HG03159 (cell line): ENCODE measurements around the gene NMU.
"Not testable (repeated sequence)": the region's sequence is repeated elsewhere in the genome, so short reads cannot be mapped to it uniquely, and the experiment has no call there.

ENCODE experiments used
- ATAC-seq: cut with Tn5 transposase; IDR thresholded peaks from one replicate; pipeline ENCODE4 v1.9.1; 2021; ENCODE audit warnings: mild to moderate bottlenecking, moderate library complexity; ENCODE audit not compliant: unreplicated experiment

NMU gene

DNA sequence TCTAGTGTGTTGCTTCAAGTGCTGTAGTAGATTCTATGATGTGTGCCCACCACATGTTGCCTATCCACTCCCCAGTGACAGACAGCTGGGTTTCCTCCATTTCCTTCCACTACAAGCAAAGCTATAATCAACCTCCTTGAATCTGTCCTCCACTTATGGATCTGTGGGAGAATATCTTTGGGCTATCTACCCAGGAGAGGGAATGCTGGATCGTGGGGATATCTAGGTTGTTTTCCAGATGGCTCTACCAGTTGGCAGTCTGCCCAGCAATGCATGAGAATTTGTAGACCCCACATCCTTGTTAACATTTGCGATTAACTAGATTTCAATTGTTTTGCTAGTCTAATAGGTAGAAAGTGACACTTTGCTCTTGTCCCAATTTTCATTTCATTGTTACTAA is 10.3 kb downstream of the NMU start:
- ATAC-seq: no peak

DNA sequence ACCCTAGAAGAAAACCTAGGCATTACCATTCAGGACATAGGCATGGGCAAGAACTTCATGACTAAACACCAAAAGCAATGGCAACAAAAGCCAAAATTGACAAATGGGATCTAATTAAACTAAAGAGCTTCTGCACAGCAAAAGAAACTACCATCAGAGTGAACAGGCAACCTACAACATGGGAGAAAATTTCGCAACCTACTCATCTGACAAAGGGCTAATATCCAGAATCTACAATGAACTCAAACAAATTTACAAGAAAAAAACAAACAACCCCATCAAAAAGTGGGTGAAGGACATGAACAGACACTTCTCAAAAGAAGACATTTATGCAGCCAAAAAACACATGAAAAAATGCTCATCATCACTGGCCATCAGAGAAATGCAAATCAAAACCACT is 12.0 kb downstream of the NMU start:
- ATAC-seq: not testable (repeated sequence)

DNA sequence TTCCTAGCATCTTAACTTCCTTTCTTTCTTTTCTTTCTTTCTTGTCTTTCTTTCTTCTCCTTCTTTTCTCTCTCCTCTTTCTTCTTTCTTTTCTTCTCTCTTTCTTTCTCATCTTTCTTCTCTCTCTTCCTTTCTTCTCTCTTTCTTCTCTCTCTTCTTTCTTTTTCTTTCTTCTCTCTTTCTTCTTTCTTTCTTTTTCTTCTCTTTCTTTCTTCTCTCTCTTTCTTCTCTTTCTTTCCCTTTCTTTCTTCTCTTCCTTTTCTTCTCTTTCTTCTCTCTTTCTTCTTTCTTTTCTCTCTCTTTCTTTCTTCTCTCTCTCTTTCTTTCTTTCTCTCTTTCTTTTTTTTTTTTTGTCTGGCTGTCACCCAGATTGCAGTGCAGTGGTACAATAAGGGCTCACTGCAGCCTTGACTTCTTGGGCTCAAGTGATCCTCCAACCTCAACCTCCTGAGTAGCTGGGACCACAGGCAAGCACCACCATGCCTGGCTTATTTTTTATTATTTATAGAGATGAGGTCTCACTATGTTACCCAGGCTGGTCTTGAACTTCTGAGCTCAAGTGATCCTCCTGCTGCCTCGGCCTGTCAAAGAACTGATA is 17.5 kb downstream of the NMU start:
- ATAC-seq: no peak

DNA sequence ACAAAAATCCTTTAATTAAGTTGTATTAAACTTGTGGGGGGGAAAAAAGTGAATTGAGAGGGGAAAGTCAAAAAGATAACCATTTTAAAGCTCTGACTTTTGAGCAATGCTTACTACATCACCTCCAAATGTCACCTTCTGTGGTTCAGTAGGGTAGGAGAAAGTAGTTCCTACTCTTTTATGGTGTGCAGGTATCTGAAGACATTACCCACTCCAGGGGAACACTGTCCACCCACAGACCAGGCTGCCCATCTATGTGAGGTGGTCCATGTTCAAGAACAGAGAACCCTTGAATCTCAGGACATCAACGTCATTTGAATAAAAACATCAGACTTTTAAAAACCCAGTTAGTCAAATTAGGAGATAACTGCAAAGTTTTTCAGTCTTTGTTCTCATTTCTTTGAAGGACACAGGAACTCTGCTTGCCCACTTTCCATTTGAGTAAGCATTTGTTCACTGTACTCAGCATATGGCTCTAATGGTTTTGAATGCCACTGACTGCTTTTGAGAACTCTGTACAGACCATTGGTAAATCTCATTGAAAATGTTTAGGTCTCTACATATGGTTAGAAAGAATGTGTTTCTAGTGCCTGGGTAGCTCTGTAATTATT is 18.4 kb downstream of the NMU start:
- peak; percentile 95 for ATAC-seq

DNA sequence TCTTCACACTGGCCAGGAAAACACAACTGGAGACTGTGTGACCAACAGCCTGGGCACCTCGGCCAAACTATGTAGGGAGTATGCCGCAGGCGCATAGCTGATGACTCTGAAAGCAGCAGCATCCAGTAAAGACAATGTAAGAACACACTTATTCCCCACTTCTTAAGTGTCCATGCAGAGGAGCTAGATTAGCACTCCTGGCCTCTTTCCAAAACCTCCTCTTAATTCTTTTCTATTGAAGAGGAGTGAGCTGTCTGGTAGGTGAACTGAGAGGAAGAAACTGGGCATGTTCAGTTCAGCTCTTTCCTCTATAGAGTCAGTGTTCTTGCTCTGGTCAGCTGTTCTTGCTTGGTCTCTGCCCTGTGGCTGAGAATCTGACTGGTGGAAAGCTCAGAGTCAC is 21.1 kb downstream of the NMU start:
- no peak for ATAC-seq

DNA sequence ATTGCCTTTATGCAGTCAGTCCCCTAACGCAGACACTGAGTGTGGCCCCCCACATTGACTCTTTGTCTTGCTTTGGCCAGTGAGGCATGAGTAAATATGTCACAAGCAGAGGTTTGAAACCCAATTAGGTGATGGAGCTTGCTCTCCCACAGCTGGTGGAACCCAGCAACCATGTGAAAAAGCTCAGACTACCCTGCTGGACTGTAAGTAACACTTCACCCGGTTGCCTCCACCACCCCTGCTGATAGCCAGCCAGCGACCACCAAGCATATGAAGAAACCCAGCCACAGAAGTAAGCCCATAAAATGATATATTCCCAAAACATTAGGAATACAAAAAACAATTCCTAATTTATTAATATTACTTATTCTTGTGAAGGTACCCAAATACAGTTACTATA is 22.5 kb downstream of the NMU start:
- no peak for ATAC-seq

GRCh38 chr4:55612341-55612740 is 23.8 kb downstream of the NMU start:
- ATAC-seq: no peak

DNA sequence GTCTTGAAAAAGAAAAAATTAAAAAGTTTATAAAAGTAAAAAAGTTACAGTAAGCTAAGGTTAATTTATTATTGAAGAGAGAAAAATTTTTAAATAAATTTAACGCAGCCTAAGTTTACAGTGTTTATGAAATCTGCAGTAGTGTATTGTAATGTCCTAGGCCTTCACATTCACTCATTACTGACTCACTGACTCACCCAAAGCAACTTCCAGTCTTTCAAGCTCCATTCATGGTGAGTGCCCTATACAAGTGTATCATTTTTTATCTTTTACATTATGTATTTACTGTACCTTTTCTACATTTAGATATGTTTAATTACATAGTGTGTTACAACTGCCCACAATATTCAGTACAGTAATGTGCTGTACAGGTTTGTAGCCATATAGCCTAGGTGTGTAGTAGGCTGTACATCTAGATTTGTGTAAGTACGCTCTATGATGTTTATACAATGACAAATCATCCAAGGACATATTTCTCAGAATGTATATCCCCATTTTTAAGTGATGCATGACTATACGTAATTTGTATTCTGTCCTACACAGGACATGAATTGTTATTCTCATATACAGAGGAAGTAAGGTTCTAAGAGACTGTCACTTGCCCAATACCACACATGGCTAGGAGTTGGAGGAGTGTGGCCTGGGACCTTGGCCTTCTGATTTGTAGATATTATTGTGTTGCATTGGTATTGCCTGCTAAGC is 24.6 kb downstream of the NMU start:
- no peak for ATAC-seq

DNA sequence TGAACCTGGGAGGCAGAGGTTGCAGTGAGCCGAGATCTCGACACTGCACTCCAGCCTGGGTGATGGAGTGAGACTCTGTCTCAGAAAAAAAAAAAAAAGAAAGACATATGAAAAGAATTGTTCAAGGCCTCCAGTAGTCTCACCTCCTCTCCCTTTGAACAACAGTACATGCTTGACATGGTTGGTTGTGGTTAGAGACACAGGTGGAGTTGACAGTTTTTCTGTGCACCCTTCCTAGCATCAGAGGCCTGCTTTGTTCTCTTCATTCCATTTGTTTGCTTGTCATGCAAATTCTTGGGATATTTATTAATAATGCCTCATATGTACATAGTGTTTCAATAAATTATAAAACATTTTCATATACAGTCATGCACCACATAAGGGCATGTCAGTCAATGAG is 25.7 kb downstream of the NMU start:
- no peak for ATAC-seq

DNA sequence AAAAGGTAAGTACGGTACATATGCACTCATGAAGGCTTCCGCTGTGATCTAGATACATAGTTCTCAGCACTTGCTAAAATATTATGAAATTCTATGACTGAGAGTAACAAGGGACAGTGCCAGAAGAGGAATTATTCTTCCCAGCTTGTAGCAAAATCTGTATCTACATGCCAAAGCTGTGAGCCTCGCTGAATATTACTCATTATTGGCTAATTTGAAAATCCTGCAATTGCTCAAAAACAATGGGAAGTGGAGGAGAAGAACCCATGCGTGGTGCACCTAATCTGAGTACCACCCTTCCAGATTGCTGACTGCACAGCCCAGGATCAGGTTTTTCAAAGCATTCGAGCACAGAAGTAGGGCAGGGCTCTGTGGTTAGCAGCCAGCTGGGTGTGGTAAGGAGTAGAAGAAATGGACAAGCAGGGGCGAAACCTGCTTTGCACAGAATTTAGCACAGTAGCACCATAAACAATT is 26.7 kb downstream of the NMU start:
- no peak for ATAC-seq

- no peak for ATAC-seq
These were observed 27.5 kb downstream of the NMU start for GRCh38 chr4:55608591-55608990.

- no peak for ATAC-seq
These were observed 31.1 kb downstream of the NMU start for GRCh38 chr4:55604996-55605395.

DNA sequence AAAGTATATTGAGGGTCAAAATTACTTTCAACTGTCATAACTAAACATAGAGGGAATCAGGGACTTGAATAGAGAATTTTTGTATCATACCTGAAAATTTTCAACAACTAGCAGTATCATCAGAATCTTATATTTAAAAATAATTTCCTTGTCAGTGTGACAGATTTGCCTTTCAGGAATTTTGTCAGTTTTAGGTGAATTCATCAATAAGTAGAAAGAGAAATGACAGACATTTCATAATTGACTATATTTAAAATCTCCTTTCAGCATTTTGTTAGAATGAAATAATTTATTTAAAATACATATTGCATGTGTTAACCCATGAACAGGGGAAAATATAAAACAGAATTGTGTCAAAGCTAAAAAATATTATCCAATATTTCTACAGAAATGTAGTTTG is 35.5 kb downstream of the NMU start:
- no peak for ATAC-seq

- no peak for ATAC-seq
These were observed 37.5 kb downstream of the NMU start for GRCh38 chr4:55598641-55599040.

GRCh38 chr4:55592014-55592413 is 44.1 kb downstream of the NMU start, which contains the start of gene PDCL2:
Gene PDCL2, minus strand, starts transcription at chr4:55592245. Its CDS starts 136 bp downstream, at chr4:55592109.
- ATAC-seq: no peak

GRCh38 chr4:55588160-55588559 is 47.9 kb downstream of the NMU start:
- ATAC-seq: no peak

DNA sequence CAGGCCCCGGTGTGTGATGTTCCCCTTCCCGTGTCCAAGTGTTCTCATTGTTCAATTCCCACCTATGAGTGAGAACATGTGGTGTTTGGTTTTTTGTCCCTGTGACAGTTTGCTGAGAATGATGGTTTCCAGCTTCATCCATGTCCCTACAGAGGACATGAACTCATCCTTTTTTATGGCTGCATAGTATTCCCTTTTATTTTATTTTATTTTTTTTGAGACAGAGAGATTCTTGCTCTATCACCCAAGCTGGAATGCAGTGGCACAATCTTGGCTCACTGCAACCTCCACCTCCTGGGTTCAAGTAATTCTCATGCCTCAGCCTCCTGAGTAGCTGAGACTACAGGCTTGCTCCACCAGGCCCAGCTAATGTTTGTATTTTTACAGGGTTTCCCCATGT is 53.3 kb downstream of the NMU start:
- not testable (repeated sequence) for ATAC-seq

GRCh38 chr4:55578341-55579010 is 57.6 kb downstream of the NMU start:
- ATAC-seq: no peak

DNA sequence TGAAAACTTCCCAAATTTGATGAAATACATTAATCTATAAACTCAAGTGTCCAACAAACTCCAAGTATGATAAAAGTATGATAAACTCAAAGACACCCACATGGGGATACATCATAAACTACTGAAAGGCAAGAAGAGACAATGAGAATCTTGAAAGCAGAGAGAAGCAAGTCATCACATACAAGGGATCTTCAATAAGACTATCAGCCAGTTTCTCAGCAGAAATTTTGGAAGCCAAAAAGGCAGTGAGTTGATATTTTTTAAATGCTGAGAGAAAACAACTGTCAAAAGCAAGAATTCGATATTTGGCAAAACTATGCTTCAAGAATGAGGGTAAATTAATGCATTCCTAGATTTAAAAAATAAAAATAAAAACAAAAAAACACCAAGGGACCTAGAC is 60.6 kb downstream of the NMU start:
- ATAC-seq: no peak

- no peak for ATAC-seq
These were observed 61.8 kb downstream of the NMU start for GRCh38 chr4:55574252-55574651.

- ATAC-seq: no peak
These were observed 64.3 kb downstream of the NMU start for GRCh38 chr4:55571806-55572205.
